HG02763 (cell line): ENCODE data around the gene GLIPR1L2.

Source experiments
- ATAC-seq: cut with Tn5 transposase; IDR thresholded peaks from one replicate; pipeline ENCODE4 v1.9.1; 2021; ENCODE audit warnings: mild to moderate bottlenecking, moderate library complexity; ENCODE audit not compliant: unreplicated experiment

GLIPR1L2 gene

DNA sequence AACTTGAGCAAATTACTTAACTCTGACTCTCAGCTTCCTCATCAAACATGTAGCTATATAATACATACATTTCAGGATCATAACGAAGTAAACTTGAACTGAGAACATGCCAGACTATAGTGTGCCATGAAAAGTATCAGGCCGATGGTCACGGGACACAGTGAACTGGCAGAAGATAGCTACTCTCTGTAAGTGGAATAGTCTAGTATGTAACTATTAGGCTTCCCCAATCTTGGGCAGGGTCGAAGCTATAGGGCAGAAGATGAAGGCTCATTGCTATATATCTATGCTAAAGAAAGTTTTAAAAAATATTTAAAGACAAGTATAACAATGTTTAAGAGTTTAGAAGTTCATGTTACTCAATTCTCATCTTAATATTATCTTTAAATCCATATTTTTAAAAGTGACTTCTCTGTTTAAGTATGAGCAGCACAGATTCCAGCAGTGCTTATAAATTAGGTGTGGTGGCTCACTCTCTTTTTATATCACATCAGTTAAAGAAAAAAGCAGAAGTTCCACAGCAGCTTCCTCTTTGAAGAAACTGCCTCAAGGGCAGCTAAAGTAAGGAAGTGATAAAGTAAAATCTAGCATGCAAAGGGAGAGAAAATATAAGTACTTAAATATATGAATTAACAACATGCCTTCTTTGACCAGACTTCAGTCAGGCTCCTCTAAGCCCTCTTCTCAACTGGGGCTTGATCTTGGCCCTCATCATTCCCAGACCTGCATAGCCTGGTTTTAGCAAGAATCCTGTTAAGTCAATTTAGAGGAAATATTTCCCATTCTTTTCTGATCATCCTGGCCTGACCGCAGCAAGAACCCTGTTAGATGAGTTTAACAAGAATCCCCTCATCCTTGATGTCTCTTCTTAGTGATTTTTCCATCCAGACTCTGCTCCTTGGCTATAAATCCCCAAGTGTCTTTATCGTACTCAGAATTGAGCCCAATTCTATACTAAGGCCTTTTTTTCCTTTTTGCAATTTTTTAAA is 81.3 kb downstream of the GLIPR1L2 start:
- no peak for ATAC-seq

GRCh38 chr12:75474116-75474515 is 83.2 kb downstream of the GLIPR1L2 start:
- ATAC-seq = no peak

DNA sequence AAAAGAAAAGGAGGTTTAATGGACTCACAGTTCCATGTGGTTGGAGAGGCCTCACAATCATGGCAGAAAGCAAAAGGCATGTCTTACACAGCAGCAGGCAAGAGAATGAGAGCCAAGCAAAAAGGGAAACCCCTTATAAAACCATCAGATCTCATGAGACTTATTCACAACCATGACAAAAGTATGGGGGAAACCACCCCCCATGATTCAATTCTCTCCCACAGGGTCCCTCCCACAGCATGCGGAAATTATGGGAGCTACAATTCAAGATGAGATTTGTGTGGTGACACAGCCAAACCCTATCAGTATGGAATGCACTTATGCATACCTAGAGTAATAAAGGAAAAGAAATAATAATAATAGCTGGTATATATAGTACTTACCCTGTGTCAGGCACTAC is 85.2 kb downstream of the GLIPR1L2 start:
- ATAC-seq = no peak

DNA sequence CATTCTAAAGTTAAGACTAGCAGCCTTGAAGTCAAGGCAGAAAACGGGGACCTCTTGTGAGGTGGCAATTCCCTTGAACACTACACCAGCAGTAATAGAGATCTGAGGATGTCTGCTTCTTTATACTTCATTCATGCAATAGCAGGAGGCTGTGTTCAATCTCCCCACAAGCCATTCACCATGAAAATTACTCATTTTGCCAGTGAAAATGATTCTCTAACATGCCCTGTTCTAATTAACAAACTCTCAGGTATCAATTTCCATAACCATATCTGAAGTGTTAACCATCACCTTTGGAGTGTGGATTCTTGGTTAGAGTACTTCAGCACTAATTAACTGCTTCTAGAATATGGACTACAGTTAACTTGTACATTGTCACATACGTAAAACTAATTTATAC is 86.2 kb downstream of the GLIPR1L2 start:
- no peak for ATAC-seq

DNA sequence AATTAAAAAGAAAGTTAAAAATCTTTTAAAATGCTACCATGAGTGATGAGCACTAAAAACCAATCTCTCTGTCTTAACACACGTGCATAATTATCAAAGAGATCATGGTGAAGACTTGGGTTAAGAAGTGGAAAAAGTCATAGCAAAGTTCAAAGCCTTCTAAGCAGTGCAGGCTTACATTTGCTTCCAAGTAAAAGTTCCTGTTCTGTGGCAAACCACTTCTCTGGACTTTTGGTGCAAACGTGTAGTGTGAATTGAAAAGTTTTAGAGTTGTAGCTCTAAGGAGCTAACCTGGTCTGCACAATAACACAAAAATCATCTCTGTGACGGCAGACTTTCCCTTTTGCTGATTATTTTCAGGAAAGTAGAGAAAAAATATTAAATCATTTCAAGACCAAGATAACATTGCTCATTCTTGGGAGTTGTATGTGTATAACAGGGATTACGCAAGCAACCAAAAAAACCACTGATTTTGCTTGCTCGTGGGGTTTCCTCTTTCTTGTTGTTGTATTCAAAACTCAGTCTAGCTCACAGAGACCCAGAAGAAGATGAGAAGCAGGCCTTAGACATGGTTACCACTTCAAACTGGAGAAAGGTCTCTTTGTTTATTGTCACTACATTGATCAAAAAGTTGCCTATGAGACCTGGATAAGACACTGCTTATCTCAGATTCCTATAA is 87.4 kb downstream of the GLIPR1L2 start:
- ATAC-seq = no peak

- peak; percentile 33 for ATAC-seq
Observed at GRCh38 chr12:75479963-75480461, 89.1 kb downstream of the GLIPR1L2 start.

GRCh38 chr12:75480469-75480949 is 89.6 kb downstream of the GLIPR1L2 start, which contains the start of gene GLIPR1:
Gene GLIPR1, plus strand, starts transcription at chr12:75480755. Its CDS starts 126 bp downstream, at chr12:75480881.
- peak; percentile 92 for ATAC-seq

DNA sequence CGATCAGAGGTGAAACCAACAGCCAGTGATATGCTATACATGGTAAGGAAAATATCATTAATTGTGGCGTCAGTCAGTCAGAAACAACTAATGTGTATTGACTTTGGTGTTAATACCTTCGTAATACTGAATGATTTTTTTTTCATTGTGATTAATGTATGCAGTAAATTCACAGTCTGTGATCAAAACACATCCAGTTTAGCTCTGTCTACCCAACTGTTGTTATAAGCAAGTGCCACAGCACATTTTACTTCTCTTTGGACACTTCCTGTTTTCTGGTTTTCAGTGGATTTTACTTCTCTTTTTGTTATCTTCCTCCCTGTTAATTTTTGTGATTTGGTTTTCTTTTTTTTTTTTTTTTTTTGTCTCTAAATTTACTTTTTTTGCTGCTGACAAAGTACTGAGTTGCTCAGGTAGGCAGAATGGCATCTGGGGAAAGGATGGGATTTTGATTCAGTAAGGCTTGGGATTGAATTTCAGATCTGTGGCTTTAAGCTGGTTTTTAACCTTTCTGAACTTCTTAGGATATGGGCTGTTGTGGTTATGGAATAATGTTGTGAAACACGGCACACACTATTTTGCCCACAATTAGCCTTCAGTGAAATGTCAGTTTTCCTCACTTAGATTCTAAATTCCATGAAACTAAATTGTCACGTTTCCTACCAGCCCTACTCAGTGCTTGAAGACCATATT is 90.3 kb downstream of the GLIPR1L2 start:
- ATAC-seq = peak; percentile 6

DNA sequence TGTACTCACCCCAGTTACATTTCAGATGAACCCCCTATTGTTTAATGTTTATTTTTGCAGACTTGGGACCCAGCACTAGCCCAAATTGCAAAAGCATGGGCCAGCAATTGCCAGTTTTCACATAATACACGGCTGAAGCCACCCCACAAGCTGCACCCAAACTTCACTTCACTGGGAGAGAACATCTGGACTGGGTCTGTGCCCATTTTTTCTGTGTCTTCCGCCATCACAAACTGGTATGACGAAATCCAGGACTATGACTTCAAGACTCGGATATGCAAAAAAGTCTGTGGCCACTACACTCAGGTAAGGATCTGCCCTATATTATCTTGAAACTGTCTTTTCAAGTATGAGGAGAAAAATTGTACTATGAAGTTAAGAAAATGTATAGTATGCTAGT is 90.9 kb downstream of the GLIPR1L2 start:
- no peak for ATAC-seq
